ENCODE measurements around the gene ADGRG1.

- TF ChIP-seq CTCF (IDR thresholded peaks at IDR 0.05) (no peak), EZH2 (IDR thresholded peaks at IDR 0.05; ENCODE audit: borderline replicate concordance, insufficient read depth, low read depth, low read length, poor library complexity, severe bottlenecking) (no peak)
Measured at GRCh38 chr16:57585051-57585687, 43.3 kb upstream of the ADGRG1 start.

All from B cell (primary cell).